Tibial nerve (tissue), 3 donors: Measurements from ENCODE around the gene TNFRSF12A.

Experiments
- POLR2A ChIP-seq, 2 donors: fragments of 450-650 bp; IDR thresholded peaks; one replicate each; pipeline ENCODE4 v1.6.1; 2017; ENCODE audit warnings: antibody characterized with exemption in 2 of 2, mild to moderate bottlenecking in 2 of 2, moderate library complexity in 2 of 2
- TF ChIP-seq, protein P1 (sequence below), 5 experiments: fragments of 200-600 bp in 3 of 5; fragments of 450-650 bp in 2 of 5; sonication (generic) in 3 of 5; IDR thresholded peaks; one replicate each; pipeline ENCODE4 v1.5.1; 2016 to 2019; ENCODE audit warnings: antibody characterized with exemption in 5 of 5, mild to moderate bottlenecking in 3 of 5, moderate library complexity in 2 of 5

DNA sequence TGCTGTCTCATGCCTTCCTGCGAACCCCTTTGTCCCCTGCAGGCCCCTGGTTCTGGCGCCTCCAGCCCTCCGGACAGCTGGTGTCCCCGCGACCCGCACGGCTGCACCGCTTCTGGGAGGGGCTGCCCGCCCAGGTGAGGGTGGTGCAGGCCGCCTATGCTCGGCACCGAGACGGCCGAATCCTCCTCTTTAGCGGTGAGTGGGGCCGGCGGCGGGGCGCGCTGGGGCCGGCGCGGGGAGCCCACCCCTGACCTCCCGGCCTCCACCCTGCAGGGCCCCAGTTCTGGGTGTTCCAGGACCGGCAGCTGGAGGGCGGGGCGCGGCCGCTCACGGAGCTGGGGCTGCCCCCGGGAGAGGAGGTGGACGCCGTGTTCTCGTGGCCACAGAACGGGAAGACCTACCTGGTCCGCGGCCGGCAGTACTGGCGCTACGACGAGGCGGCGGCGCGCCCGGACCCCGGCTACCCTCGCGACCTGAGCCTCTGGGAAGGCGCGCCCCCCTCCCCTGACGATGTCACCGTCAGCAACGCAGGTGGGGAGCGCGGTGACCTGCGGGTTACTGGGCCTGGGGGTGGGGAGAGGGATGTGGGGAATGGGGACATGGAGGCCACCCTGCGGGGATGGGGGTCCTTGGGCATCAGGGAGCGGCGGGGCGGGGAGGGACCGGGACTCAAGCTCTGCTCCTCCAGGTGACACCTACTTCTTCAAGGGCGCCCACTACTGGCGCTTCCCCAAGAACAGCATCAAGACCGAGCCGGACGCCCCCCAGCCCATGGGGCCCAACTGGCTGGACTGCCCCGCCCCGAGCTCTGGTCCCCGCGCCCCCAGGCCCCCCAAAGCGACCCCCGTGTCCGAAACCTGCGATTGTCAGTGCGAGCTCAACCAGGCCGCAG lies 38.2 kb downstream of the TNFRSF12A start:
- no peak for TF ChIP-seq POLR2A (IDR thresholded peaks at IDR 0.05)
- TF ChIP-seq, protein P1, sequence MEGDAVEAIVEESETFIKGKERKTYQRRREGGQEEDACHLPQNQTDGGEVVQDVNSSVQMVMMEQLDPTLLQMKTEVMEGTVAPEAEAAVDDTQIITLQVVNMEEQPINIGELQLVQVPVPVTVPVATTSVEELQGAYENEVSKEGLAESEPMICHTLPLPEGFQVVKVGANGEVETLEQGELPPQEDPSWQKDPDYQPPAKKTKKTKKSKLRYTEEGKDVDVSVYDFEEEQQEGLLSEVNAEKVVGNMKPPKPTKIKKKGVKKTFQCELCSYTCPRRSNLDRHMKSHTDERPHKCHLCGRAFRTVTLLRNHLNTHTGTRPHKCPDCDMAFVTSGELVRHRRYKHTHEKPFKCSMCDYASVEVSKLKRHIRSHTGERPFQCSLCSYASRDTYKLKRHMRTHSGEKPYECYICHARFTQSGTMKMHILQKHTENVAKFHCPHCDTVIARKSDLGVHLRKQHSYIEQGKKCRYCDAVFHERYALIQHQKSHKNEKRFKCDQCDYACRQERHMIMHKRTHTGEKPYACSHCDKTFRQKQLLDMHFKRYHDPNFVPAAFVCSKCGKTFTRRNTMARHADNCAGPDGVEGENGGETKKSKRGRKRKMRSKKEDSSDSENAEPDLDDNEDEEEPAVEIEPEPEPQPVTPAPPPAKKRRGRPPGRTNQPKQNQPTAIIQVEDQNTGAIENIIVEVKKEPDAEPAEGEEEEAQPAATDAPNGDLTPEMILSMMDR (IDR thresholded peaks at IDR 0.05) = no peak
